Astrocyte of the spinal cord (primary cell): ENCODE results near the gene SORL1.

Source experiments
- DNase-seq: peaks from one replicate; pipeline ENCODE4 v3.0.0; 2011; ENCODE audit warnings: low read depth, low spot score
- H3K4me3 ChIP-seq: 2 replicates; pipeline ENCODE4 v1.5.1; 2011; ENCODE audit warnings: low read depth, mild to moderate bottlenecking, low read length, moderate library complexity
- in situ Hi-C: cut with HindIII; loops from 2 replicates; pipeline ENCODE4 v1.10.0; 2017; ENCODE audit warnings: low sequenced_read_pairs
- TF ChIP-seq, protein P1 (sequence below): IDR thresholded peaks from 2 replicates; pipeline ENCODE4 v1.5.1; 2012; ENCODE audit warnings: low read depth, mild to moderate bottlenecking, low read length, inconsistent platforms

The SORL1 gene

DNA sequence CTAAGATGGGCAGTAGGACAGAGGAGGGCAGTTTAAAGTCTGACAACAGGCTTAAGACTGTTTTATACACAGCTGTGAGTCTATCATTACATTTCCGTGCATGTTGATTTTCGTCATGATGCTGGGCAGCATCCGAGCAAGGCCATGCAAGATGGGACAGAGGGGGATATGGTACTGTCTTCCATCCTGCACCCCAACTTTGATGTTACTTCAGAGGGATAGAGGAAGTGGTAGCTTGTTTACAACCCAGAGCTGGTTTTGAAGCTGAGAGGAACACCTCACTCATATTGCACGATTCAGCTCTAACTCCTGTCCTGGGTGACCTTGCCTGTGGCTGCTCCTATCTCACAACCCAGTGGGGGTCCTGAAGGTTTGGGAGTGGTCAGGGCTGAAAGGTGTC, 3.0 kb upstream of the SORL1 start:
- no peak overlapping the region for H3K4me3 ChIP-seq
- DNase-seq, result no peak
- in situ Hi-C loops, result no loop called here
- TF ChIP-seq, protein P1, sequence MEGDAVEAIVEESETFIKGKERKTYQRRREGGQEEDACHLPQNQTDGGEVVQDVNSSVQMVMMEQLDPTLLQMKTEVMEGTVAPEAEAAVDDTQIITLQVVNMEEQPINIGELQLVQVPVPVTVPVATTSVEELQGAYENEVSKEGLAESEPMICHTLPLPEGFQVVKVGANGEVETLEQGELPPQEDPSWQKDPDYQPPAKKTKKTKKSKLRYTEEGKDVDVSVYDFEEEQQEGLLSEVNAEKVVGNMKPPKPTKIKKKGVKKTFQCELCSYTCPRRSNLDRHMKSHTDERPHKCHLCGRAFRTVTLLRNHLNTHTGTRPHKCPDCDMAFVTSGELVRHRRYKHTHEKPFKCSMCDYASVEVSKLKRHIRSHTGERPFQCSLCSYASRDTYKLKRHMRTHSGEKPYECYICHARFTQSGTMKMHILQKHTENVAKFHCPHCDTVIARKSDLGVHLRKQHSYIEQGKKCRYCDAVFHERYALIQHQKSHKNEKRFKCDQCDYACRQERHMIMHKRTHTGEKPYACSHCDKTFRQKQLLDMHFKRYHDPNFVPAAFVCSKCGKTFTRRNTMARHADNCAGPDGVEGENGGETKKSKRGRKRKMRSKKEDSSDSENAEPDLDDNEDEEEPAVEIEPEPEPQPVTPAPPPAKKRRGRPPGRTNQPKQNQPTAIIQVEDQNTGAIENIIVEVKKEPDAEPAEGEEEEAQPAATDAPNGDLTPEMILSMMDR, result no peak

DNA sequence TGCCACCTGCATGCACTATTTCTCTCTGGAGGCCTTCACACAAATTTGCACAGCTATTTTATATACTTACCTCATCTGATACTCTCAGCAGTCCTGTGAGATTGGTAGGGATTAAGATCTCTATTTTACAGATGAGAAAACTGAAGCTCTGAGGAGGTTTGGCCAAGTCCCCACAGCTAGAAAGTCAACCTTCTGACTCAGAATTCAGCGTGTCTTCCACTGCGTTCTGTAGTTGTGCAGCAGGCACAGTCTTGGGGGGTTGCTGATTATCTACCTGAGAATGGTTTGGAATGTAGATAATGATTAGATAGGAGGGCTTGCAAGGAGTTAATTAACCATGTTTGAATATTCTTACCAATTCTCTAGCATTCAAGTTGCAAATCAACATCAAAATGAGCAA, 2.5 kb upstream of the SORL1 start:
- no peak overlapping the region for H3K4me3 ChIP-seq
- TF ChIP-seq, protein P1, result no peak

DNA sequence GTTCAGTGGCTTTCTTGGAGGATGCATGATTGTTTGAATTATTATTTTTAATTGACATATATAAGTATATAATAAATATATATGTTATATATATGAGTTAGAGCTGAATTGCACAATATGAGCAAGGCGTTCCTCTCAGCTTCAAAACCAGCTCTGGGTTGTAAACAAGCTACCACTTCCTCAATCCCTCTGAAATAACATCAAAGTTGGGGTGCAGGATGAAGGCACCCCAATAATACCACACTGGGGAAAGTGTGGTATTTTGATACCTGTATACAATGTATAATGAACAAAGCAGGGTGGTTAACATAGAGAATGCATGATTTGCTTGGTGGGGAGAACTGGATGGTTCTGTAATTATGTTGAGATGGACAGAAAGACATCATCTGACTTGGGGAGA, 1.7 kb upstream of the SORL1 start:
- TF ChIP-seq, protein P1, result no peak
- no peak overlapping the region for H3K4me3 ChIP-seq
- in situ Hi-C loops, result no loop called here
- no peak for DNase-seq

More for the DNA sequence above, 2.5 kb upstream of the SORL1 start:
- no peak for DNase-seq
- in situ Hi-C loops, result no loop called here

DNA sequence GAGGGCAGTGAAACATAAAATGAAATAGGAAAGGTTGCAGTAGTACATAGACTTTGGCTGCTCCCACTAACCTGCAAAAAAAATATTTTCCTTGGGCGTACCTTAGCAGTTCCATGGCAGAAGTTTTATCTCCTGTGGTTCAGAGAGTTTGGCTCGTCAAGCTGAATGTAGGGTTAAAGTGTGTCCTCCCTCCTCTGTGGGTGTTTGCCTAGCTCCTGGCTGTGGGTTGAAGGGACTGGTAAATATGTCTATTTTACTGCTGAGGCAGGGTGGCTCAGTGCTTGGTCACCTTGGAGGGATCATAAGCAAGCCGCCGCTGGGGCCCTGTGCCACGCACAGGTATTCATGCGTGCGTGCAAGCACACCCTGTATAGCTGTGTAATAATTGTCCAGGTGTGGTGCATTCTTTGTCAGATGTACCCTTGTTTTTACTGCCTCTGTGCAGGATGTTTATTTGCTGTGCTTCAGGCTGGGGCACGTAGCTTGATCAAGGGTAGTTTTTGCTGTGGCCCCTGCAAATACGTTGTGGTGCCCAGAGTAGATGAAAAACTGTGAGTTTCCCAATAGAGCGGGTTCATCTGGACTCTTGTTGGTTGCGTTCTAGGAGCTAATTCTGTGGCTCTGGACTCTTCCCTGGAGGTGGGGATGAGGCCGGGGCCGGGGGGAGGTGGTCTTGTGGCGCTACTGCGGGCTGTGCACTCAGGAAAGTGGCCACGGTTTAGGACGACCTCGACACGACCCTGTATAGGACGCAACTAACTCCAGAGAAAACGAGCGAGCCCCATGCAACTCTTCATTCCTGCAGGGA, 732 bp upstream of the SORL1 start:
- in situ Hi-C loops, result no loop called here
- H3K4me3 ChIP-seq, result peak overlapping the region; percentile 39
- DNase-seq, result no peak
- TF ChIP-seq, protein P1, result no peak

DNA sequence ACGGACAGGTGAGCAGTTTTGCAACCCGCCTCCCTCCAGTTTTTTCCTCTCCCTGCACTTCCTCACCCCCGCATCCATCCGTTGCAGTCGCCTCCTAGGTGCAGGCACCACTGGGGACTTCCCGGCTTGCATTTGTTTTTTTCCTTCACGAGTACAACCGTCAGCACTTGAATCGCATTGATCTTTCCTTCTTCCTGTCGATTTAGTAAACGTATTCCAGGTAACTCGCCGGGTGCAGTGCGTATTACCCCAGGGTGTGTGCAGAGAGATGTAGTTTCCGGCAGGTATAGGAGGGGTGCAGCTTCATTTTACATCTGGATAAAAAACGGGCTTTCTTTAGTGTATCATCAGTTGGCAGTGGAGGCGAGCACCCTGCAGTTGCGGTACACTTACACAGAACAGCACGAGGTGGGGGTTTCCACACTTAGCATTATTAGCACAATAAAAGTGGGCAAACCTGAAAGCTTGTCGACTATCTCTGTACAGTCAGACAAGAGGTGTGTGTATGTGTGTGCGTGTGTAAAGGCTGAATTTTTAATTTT, 566 bp downstream of the SORL1 start, which contains the start of gene SORL1-AS1:
TSS of gene SORL1-AS1 (minus strand) at position 359 of the 542 bp plus-strand sequence.
- no peak for DNase-seq
- H3K4me3 ChIP-seq, result peak within 1 kb of the TSS; percentile 39
- in situ Hi-C loops, result no loop called here
- TF ChIP-seq, protein P1, result no peak

DNA sequence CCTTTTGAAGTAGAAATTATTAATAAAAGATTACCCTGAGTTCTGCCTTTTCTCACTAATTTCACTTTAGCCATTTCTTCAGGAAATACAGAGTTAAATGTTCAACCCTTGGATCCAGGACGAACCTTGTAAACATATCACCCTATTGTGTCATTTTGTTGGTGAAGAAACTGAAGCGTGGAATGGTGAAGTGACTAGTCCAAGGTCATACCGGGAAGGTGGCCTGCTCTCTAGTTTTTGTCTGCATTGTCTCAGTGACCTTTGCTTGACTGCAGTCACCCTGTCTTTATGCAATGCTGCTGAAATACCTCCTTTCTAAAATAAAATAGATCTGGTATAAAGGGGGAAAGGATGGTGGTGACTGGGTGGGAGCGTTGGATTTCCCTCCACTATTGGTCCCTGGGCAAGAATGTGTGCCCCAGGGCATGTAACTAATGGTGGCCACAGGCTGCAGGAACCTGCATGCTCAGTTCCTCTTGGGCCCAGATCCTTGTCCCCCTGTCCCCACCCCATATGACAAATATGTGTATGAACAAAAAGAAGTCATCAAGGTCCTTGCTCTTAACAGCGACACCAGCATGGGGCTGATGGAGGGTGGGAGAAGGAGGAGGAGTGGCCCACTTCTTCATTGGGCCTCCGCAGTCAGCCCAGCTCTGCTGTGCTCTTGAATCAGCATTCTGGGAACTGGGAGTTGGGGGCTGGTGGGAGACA, 1.6 kb downstream of the SORL1 start:
- in situ Hi-C loops, result no loop called here
- H3K4me3 ChIP-seq, result no peak overlapping the region
- no peak for DNase-seq
- TF ChIP-seq, protein P1, result no peak
